OCI-LY7 (cell line): ENCODE data around the gene ZBED4. TPM values are rescaled to one million over a fixed set of nuclear protein-coding genes. Genes with fewer than 3 reads are reported as not detected.

ENCODE experiments used
- BruUV-seq: library from RNA; stranded (reverse); fragments of 400-500 nt; replicated peaks from 2 replicates; lab custom pipeline; 2021; lab: Mats Ljungman, UMichigan
- CTCF ChIA-PET: fragments of 300-600 bp; sonication (Branson Sonifier 250); formaldehyde crosslinking; loops from one replicate; lab custom pipeline; 2022; ENCODE audit warnings: antibody characterized with exemption; ENCODE audit not compliant: unreplicated experiment; lab: Charles Lee
- POLR2A ChIA-PET: fragments of 300-600 bp; sonication (Branson Sonifier 250); formaldehyde crosslinking; loops from one replicate; lab custom pipeline; 2022; ENCODE audit warnings: antibody characterized with exemption; lab: Charles Lee
- DNase-seq: peaks from one replicate; pipeline ENCODE4 v3.0.0-alpha.2; 2015; ENCODE audit warnings: low spot score
- H2AFZ ChIP-seq: fragments of 200-600 bp; sonication (generic), shearing (Covaris generic); 2 replicates; pipeline ENCODE4 v1.6.1; 2014; ENCODE audit warnings: mild to moderate bottlenecking, antibody characterized with exemption, low read length, moderate library complexity
- H3K27ac ChIP-seq: fragments of 200-600 bp; sonication (generic); 2 replicates; pipeline ENCODE4 v1.5.1; 2014; ENCODE audit warnings: mixed run types, low read depth, mild to moderate bottlenecking, moderate library complexity, low read length, inconsistent platforms; ENCODE audit not compliant: poor library complexity, severe bottlenecking
- H3K36me3 ChIP-seq: fragments of 200-600 bp; sonication (generic); 2 replicates; pipeline ENCODE4 v1.6.1; 2014; ENCODE audit warnings: mild to moderate bottlenecking, antibody characterized with exemption, low read length, moderate library complexity, mixed read lengths; ENCODE audit not compliant: insufficient read depth
- H3K4me1 ChIP-seq: fragments of 200-600 bp; sonication (generic); 2 replicates; pipeline ENCODE4 v1.5.1; 2014; ENCODE audit warnings: mild to moderate bottlenecking, low read length; ENCODE audit not compliant: insufficient read depth, poor library complexity, severe bottlenecking
- H3K4me2 ChIP-seq: fragments of 200-600 bp; sonication (generic); 2 replicates; pipeline ENCODE4 v1.6.1; 2014; ENCODE audit warnings: mild to moderate bottlenecking, low read length
- H3K4me3 ChIP-seq: fragments of 200-600 bp; sonication (generic); 2 replicates; pipeline ENCODE4 v1.5.1; 2014; ENCODE audit warnings: mild to moderate bottlenecking, low read depth, low read length; ENCODE audit not compliant: poor library complexity, severe bottlenecking
- H3K79me2 ChIP-seq: fragments of 200-600 bp; sonication (generic); 2 replicates; pipeline ENCODE4 v1.6.1; 2016; ENCODE audit warnings: low read depth, mild to moderate bottlenecking, low read length, moderate library complexity, mixed read lengths; ENCODE audit not compliant: insufficient read depth
- H3K9me2 ChIP-seq: fragments of 200-600 bp; sonication (generic); 2 replicates; pipeline ENCODE4 v1.6.1; 2016; ENCODE audit warnings: mild to moderate bottlenecking, low read length, mixed read lengths; ENCODE audit not compliant: insufficient read depth
- H3K9me3 ChIP-seq: fragments of 200-600 bp; sonication (generic); 2 replicates; pipeline ENCODE4 v1.6.1; 2014; ENCODE audit warnings: mild to moderate bottlenecking, mixed run types, low read length, mixed read lengths
- H4K20me1 ChIP-seq: fragments of 200-600 bp; sonication (generic); 2 replicates; pipeline ENCODE4 v1.6.1; 2014; ENCODE audit warnings: mild to moderate bottlenecking, antibody characterized with exemption, low read length, moderate library complexity, mixed read lengths; ENCODE audit not compliant: insufficient read depth
- CTCF ChIP-seq: fragments of 200-600 bp; sonication (generic); conservative IDR thresholded peaks from 2 replicates; pipeline ENCODE4 v1.5.1; 2014; ENCODE audit warnings: mild to moderate bottlenecking, antibody characterized with exemption, low read length, moderate library complexity, mixed read lengths
- EZH2phosphoT487 ChIP-seq: fragments of 200-600 bp; sonication (generic); IDR thresholded peaks from 2 replicates; pipeline ENCODE4 v1.6.1; 2018; ENCODE audit warnings: low read depth, borderline replicate concordance, mild to moderate bottlenecking, mixed run types, antibody characterized with exemption, low read length, moderate library complexity, mixed read lengths
- intact Hi-C: fragments of 100-400 bp; cut with micrococcal nuclease; formaldehyde crosslinking; loops from one replicate; pipeline ENCODE4 v1.10.0; 2022; ENCODE audit not compliant: unreplicated experiment
- total RNA-seq, 2 experiments: library from RNA; depleted of rRNA in 1 of 2; stranded (reverse); fragments of >200 nt in 1 of 2; shearing (Covaris generic) in 1 of 2; gene quantifications; 2 replicates each; pipeline ENCODE4 v1.2.3, GENCODE V29; 2014 to 2022

Gene ZBED4
- total RNA-seq, 2 experiments from 2014 or later: 30.4 to 31.6 TPM

GRCh38 chr22:49825944-49826602 lies 27.6 kb upstream of the ZBED4 start:
- Histone ChIP-seq H3K79me2 (peaks cover 54% of the 10 kb centered on the region), H3K4me1 (peaks cover 38% of the 10 kb centered on the region), H3K4me3 (peak overlapping the region; percentile 78), H3K27ac (peak overlapping the region; percentile 61), H3K4me2 (peak overlapping the region; percentile 92), H3K9me2 (no peaks in the 10 kb centered on the region), H3K36me3 (peaks cover 46% of the 10 kb centered on the region), H3K9me3 (no peaks in the 10 kb centered on the region), H4K20me1 (peaks cover 15% of the 10 kb centered on the region), H2AFZ (no peak overlapping the region)
- DNase-seq: peak; percentile 30
- TF ChIP-seq EZH2phosphoT487: no peak
- TF ChIP-seq CTCF: no peak
- CTCF ChIA-PET: interaction anchor here (0.6 kb wide), 1 partner anchor 65 kb away, joined by 3 read pairs; no protein-coding TSS in a partner anchor
- intact Hi-C loops: loop anchor here (2.0 kb wide), 1 partner anchor 27 kb away; the partner anchor contains the start of gene ZBED4
- BruUV-seq: no TSS peak
- POLR2A ChIA-PET: no interaction called here

GRCh38 chr22:49826603-49827270 lies 26.9 kb upstream of the ZBED4 start:
- H3K4me2 ChIP-seq: peak overlapping the region; percentile 92
- no peaks in the 10 kb centered on the region for H3K9me3 ChIP-seq
- no peaks in the 10 kb centered on the region for H3K9me2 ChIP-seq
- H3K36me3 ChIP-seq: peaks cover 39% of the 10 kb centered on the region
- ChIA-PET POLR2A (no interaction called here), CTCF (interaction anchor here (0.6 kb wide), 1 partner anchor 65 kb away, joined by 3 read pairs; no protein-coding TSS in a partner anchor)
- H3K4me1 ChIP-seq: peaks cover 38% of the 10 kb centered on the region
- no peak overlapping the region for H2AFZ ChIP-seq
- peak overlapping the region; percentile 78 for H3K4me3 ChIP-seq
- intact Hi-C loops: loop anchor here (2.0 kb wide), 1 partner anchor 26 kb away; the partner anchor contains the start of gene ZBED4
- no TSS peak for BruUV-seq
- H4K20me1 ChIP-seq: peaks cover 15% of the 10 kb centered on the region
- peaks cover 47% of the 10 kb centered on the region for H3K79me2 ChIP-seq
- TF ChIP-seq EZH2phosphoT487 (no peak), CTCF (no peak)
- H3K27ac ChIP-seq: peak overlapping the region; percentile 61
- peak; percentile 64 for DNase-seq
